AG10803 (cell line): ENCODE results near the gene TOR2A.

Source experiments
- DNase-seq: peaks from one replicate; pipeline ENCODE4 v3.0.0; 2010; ENCODE audit warnings: low read depth
- H3K4me3 ChIP-seq: 2 replicates; pipeline ENCODE4 v1.5.1; 2011; ENCODE audit warnings: mild to moderate bottlenecking, low read length, control low read depth
- TF ChIP-seq, protein P1 (sequence below): conservative IDR thresholded peaks from 2 replicates; pipeline ENCODE4 v1.5.1; 2011; ENCODE audit warnings: mild to moderate bottlenecking, low read length, control low read depth, inconsistent platforms

Gene TOR2A

GRCh38 chr9:127689329-127690000 lies 45.6 kb downstream of the TOR2A start:
- no peak overlapping the region for H3K4me3 ChIP-seq
- no peak for DNase-seq
- TF ChIP-seq, protein P1, sequence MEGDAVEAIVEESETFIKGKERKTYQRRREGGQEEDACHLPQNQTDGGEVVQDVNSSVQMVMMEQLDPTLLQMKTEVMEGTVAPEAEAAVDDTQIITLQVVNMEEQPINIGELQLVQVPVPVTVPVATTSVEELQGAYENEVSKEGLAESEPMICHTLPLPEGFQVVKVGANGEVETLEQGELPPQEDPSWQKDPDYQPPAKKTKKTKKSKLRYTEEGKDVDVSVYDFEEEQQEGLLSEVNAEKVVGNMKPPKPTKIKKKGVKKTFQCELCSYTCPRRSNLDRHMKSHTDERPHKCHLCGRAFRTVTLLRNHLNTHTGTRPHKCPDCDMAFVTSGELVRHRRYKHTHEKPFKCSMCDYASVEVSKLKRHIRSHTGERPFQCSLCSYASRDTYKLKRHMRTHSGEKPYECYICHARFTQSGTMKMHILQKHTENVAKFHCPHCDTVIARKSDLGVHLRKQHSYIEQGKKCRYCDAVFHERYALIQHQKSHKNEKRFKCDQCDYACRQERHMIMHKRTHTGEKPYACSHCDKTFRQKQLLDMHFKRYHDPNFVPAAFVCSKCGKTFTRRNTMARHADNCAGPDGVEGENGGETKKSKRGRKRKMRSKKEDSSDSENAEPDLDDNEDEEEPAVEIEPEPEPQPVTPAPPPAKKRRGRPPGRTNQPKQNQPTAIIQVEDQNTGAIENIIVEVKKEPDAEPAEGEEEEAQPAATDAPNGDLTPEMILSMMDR: no peak

- DNase-seq: no peak
These were observed 48.4 kb downstream of the TOR2A start for GRCh38 chr9:127686461-127687393.

DNA sequence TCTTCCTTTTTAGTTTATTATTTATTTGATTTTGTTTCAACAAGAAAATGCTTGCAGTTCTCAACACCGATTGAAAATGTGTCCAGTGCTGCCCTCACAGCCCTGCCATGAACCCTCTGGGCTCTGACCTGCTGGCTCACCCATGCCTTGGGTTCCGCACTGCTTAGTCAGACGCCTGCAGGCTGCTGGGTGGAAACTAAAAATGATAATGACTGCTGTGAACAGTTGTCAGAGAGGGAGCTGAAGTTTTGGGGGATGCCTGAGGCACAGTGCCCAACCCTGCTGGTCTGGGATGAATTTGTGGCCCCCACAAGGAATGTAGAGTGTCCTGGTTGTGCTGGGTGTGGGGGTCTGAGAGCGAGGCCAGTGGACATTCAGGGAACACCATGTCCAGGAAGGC lies 50.5 kb downstream of the TOR2A start:
- TF ChIP-seq, protein P1: no peak
- peak; percentile 58 for DNase-seq
- no peak overlapping the region for H3K4me3 ChIP-seq

More at GRCh38 chr9:127686461-127687393, 48.4 kb downstream of the TOR2A start:
- H3K4me3 ChIP-seq: no peak overlapping the region
- TF ChIP-seq, protein P1: no peak

DNA sequence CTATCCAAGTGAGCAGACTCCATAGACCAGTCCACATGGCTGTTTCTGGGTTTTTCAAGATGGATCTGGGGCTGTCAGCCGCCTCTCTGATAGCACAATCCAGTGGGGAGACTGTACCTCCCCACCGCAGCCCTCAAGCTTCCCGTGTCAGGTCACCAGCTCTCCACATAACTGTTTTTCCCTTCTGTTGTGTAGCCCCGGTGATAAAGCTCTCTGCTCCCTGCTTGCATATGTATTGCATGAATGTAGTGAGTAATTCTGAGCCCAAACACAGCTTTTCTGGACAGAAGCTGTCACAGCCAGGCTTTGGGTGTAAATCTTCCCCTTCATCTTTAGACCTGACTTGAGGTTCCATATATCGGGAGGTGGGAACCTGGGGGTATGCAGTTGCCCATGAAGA lies 51.4 kb downstream of the TOR2A start:
- no peak overlapping the region for H3K4me3 ChIP-seq
- DNase-seq: peak; percentile 77
- TF ChIP-seq, protein P1: no peak

DNA sequence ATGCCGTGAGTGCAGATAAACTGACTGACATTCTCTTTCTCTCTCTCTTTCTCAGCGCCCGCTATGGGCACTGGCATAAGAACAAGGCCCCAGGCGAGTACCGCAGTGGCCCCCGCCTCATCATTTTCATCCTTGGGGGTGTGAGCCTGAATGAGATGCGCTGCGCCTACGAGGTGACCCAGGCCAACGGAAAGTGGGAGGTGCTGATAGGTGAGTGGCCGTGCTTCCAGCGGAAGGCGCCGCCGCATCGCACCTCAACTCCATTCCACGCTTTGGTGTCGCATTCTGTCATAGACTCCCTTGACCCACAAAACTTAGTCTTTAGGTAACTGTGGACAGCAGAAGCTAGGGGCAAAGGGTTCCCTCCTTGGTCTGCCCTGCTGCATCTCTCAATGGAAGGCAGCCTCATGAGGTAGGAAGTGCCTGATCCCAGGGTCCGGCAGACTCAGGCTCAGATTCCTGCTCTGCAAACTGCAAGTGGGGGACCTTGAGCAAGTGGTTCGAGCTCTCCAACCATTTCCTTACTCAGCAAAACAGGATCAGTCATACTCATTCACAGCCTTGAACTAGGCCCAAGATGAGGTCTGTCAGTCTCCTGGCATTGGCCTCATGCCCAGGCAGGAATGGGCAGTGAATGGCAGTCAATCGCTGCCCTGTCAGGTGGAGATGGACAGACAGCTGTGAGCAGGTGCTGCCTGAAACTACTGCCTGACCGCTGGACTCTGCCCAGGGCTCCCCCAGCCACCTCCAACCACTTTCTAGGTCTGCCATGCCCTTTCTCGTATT lies 52.5 kb downstream of the TOR2A start:
- TF ChIP-seq, protein P1: no peak
- H3K4me3 ChIP-seq: no peak overlapping the region
- DNase-seq: no peak
